Hepatocyte (in vitro differentiated cells): ENCODE results near the gene OR52I1. TPM values are rescaled to one million over a fixed set of nuclear protein-coding genes. Genes with fewer than 3 reads are reported as not detected.

Experiments
- DNase-seq: peaks from one replicate; pipeline ENCODE4 v3.0.0-alpha.2; 2016; ENCODE audit warnings: low spot score
- H2AFZ ChIP-seq: fragments of 200-600 bp; sonication (generic); 2 replicates; pipeline ENCODE4 v1.6.0; 2016; ENCODE audit warnings: antibody characterized with exemption, mild to moderate bottlenecking
- H3K27ac ChIP-seq: fragments of 200-600 bp; sonication (generic); 2 replicates; pipeline ENCODE4 v1.5.1; 2016; ENCODE audit warnings: mild to moderate bottlenecking
- H3K27me3 ChIP-seq: fragments of 200-600 bp; sonication (generic); 2 replicates; pipeline ENCODE4 v1.6.1; 2016
- H3K36me3 ChIP-seq: fragments of 200-600 bp; sonication (generic); replicated peaks from 2 replicates; pipeline ENCODE4 v1.5.1; 2016; ENCODE audit warnings: low read depth; ENCODE audit not compliant: insufficient read depth
- H3K4me1 ChIP-seq: fragments of 200-600 bp; sonication (generic); 2 replicates; pipeline ENCODE4 v1.5.1; 2016; ENCODE audit warnings: mild to moderate bottlenecking, moderate library complexity; ENCODE audit not compliant: insufficient read depth
- H3K4me2 ChIP-seq: fragments of 200-600 bp; sonication (generic); 2 replicates; pipeline ENCODE4 v1.6.0; 2016
- H3K4me3 ChIP-seq: fragments of 200-600 bp; sonication (generic); 2 replicates; pipeline ENCODE4 v1.5.1; 2016; ENCODE audit warnings: mild to moderate bottlenecking
- H3K79me2 ChIP-seq: fragments of 200-600 bp; sonication (generic); 2 replicates; pipeline ENCODE4 v1.6.0; 2017; ENCODE audit warnings: mild to moderate bottlenecking
- H3K9me2 ChIP-seq: fragments of 200-600 bp; sonication (generic); replicated peaks from 2 replicates; pipeline ENCODE4 v1.6.0; 2017; ENCODE audit warnings: mild to moderate bottlenecking; ENCODE audit not compliant: insufficient read depth
- H3K9me3 ChIP-seq: fragments of 200-600 bp; sonication (generic); 2 replicates; pipeline ENCODE4 v1.5.1; 2016; ENCODE audit warnings: low read depth, mild to moderate bottlenecking
- H4K20me1 ChIP-seq: fragments of 200-600 bp; sonication (generic); 2 replicates; pipeline ENCODE4 v1.6.0; 2016; ENCODE audit warnings: mild to moderate bottlenecking; ENCODE audit not compliant: insufficient read depth, poor library complexity, severe bottlenecking
- EZH2 ChIP-seq: fragments of 200-600 bp; sonication (generic); IDR thresholded peaks from 2 replicates; pipeline ENCODE4 v1.6.1; 2016; ENCODE audit warnings: antibody characterized with exemption, mild to moderate bottlenecking, borderline replicate concordance
- EZH2phosphoT487 ChIP-seq: fragments of 200-600 bp; sonication (generic); IDR thresholded peaks from one replicate; pipeline ENCODE4 v1.6.1; 2018; ENCODE audit warnings: antibody characterized with exemption, mild to moderate bottlenecking, low read depth, moderate library complexity; ENCODE audit not compliant: unreplicated experiment, severe bottlenecking
- WGBS: methylation state at CpG from one replicate; pipeline ENCODE4 v1.1.6; 2016; ENCODE audit warnings: low lambda C conversion rate; ENCODE audit errors: missing lambda C conversion rate; 5-methylcytosine and 5-hydroxymethylcytosine counted together
- polyA plus RNA-seq: library from polyadenylated mRNA; unstranded; fragments of >200 nt; fragmentation: Nextera tagmentation; extraction: Ambion mirVana; gene quantifications from 2 replicates; pipeline ENCODE4 v1.2.1, GENCODE V29; 2016
- total RNA-seq: library from RNA; depleted of rRNA; stranded (reverse); fragments of >200 nt; gene quantifications from 2 replicates; pipeline ENCODE4 v1.2.3, GENCODE V29; 2014
- TF ChIP-seq, protein P1 (sequence below): fragments of 200-600 bp; sonication (generic); IDR thresholded peaks from 2 replicates; pipeline ENCODE4 v1.5.1; 2016; ENCODE audit warnings: antibody characterized with exemption, mild to moderate bottlenecking; ENCODE audit not compliant: poor library complexity

OR52I1 gene
- total and polyA plus RNA-seq, 2 experiments from 2014 or later, result not detected

DNA sequence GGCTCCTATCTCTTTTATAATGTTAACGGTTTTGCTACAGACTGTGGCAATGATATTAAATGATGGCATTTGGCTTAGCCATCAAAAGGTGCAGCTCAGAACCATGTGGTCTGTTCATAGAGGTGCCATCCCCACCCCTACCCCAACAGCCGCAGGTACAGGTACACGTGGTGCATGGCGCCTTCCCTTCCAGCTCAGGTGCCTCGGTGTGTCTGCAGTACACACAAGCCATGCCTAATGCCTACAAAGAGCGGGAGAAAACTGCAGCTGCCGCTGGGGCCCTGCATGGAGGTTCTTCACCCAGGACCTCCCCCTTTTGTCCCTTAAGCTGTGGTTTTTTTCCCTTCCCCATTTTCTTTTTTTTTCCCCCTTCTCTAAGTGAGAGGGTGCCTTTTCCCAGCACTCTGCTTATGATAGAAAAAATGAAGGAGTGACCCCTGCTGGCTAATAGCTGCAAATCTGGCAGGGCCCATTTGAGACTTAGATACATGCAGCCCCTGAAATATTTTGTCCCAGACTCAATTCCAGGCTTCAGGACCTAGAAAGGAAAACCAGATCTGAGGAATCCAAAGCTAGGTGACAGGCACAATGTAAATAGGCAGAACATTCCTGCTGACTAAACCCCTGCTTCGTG, 42.4 kb upstream of the OR52I1 start:
- 85% methylated on average over 8 of the region's 8 CpGs for WGBS

DNA sequence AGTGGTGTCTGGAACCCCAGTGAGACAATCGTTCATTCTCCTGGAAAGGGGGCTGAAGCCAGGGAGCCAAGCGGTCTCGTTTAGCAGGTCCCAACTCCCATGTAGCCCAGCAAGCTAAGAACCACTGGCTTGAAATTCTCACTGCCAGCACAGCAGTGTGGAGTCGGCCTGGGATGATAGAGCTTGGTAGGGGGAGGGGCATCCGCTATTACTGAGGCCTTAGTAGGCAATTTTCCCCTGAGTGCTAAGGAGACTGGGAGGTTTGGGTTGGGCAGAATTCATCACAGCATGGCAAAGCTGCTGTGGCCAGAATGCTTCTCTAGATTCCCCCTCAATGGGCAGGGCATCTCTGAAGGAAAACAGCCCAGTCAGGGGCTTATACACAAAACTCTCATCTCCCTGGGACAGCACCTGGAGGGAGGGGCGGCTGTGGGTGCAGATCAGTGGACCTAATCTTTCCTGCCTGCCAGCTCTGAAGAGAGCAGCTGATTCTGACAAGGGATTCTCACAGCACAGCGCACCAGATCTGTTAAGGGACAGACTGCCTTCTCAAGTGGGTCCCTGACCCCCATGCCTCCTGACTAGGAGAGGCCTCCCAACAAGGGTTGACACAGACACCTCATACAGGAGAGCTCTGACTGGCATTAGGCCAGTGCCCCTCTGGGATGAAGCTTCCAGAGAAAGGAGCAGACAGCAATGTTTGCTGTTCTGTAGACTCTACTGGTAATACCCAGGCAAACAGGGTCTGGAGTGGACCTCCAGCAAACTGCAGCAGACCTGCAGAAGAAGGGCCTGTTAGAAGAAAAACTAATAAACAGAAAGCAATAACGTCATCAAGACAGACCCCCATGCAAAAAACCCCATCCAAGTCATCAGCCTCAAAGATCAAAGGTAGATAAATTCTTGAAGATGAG, 34.1 kb upstream of the OR52I1 start:
- H3K9me2 ChIP-seq, result no peaks in the 10 kb centered on the region
- no peaks in the 10 kb centered on the region for H3K36me3 ChIP-seq
- H4K20me1 ChIP-seq, result no peaks in the 10 kb centered on the region
- no peak overlapping the region for H3K4me3 ChIP-seq
- TF ChIP-seq, protein P1, sequence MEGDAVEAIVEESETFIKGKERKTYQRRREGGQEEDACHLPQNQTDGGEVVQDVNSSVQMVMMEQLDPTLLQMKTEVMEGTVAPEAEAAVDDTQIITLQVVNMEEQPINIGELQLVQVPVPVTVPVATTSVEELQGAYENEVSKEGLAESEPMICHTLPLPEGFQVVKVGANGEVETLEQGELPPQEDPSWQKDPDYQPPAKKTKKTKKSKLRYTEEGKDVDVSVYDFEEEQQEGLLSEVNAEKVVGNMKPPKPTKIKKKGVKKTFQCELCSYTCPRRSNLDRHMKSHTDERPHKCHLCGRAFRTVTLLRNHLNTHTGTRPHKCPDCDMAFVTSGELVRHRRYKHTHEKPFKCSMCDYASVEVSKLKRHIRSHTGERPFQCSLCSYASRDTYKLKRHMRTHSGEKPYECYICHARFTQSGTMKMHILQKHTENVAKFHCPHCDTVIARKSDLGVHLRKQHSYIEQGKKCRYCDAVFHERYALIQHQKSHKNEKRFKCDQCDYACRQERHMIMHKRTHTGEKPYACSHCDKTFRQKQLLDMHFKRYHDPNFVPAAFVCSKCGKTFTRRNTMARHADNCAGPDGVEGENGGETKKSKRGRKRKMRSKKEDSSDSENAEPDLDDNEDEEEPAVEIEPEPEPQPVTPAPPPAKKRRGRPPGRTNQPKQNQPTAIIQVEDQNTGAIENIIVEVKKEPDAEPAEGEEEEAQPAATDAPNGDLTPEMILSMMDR, result no peak
- TF ChIP-seq EZH2phosphoT487 (no peak), EZH2 (no peak)
- H3K4me1 ChIP-seq, result peaks cover 17% of the 10 kb centered on the region
- H3K4me2 ChIP-seq, result peak overlapping the region; percentile 49
- no peaks in the 10 kb centered on the region for H3K9me3 ChIP-seq
- peak overlapping the region; percentile 78 for H3K27ac ChIP-seq
- 67% methylated on average over 8 of the region's 8 CpGs for WGBS
- DNase-seq, result no peak
- no peaks in the 10 kb centered on the region for H3K27me3 ChIP-seq
- no peak overlapping the region for H2AFZ ChIP-seq
- no peaks in the 10 kb centered on the region for H3K79me2 ChIP-seq

More for the DNA sequence above, 42.4 kb upstream of the OR52I1 start:
- TF ChIP-seq EZH2, result no peak
- TF ChIP-seq, protein P1, result peak; percentile 24
- no peaks in the 10 kb centered on the region for H4K20me1 ChIP-seq
- H3K4me3 ChIP-seq, result no peak overlapping the region
- no peaks in the 10 kb centered on the region for H3K9me2 ChIP-seq
- H2AFZ ChIP-seq, result no peak overlapping the region
- H3K27me3 ChIP-seq, result no peaks in the 10 kb centered on the region
- no peak for DNase-seq
- no peaks in the 10 kb centered on the region for H3K9me3 ChIP-seq
- no peak overlapping the region for H3K4me2 ChIP-seq
- H3K4me1 ChIP-seq, result peaks cover 10% of the 10 kb centered on the region
- no peaks in the 10 kb centered on the region for H3K79me2 ChIP-seq
- no peaks in the 10 kb centered on the region for H3K36me3 ChIP-seq
- H3K27ac ChIP-seq, result peak overlapping the region; percentile 2

DNA sequence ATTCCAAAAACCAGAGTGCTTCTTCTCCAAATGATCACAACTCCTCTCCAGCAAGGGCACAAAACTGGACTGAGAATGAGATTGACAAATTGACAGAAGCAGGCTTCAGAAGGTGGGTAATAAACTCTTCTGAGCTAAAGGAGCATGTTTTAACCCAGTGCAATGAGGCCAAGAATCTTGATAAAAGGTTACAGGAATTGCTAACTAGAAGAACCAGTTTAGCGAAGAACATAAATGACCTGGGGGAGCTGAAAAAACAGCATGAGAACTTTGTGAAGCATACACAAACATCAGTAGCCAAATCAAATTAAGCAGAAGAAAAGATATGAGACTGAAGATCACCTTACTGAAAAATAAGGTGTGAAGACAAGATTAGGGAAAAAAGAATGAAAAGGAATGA, 33.4 kb upstream of the OR52I1 start:
- peak overlapping the region; percentile 78 for H3K27ac ChIP-seq
- no peaks in the 10 kb centered on the region for H3K27me3 ChIP-seq
- no peak overlapping the region for H3K4me3 ChIP-seq
- DNase-seq, result peak; percentile 30
- peak overlapping the region; percentile 49 for H3K4me2 ChIP-seq
- no peaks in the 10 kb centered on the region for H3K79me2 ChIP-seq
- H2AFZ ChIP-seq, result no peak overlapping the region
- H3K4me1 ChIP-seq, result peaks cover 17% of the 10 kb centered on the region
- no peaks in the 10 kb centered on the region for H3K9me3 ChIP-seq
- no peaks in the 10 kb centered on the region for H3K9me2 ChIP-seq
- H4K20me1 ChIP-seq, result no peaks in the 10 kb centered on the region
- no peaks in the 10 kb centered on the region for H3K36me3 ChIP-seq
- WGBS, result 60% methylated on average over 1 of the region's 1 CpG
- TF ChIP-seq, protein P1, result no peak
- no peak for TF ChIP-seq EZH2phosphoT487
- TF ChIP-seq EZH2, result no peak
